H1 (cell line): ENCODE measurements around the gene GNAO1. TPM values are rescaled to one million over a fixed set of nuclear protein-coding genes. Genes with fewer than 3 reads are reported as not detected.

Experiments
- RBBP5 ChIP-seq: IDR thresholded peaks from 2 replicates; pipeline ENCODE4 v1.7.1; 2012; ENCODE audit warnings: low read depth, mild to moderate bottlenecking, inconsistent platforms, low read length, moderate library complexity, borderline replicate concordance
- RNF2 ChIP-seq: fragments of 200-900, 300-1000 bp; sonication (generic); IDR thresholded peaks from 2 replicates; pipeline ENCODE4 v1.7.1; 2016; ENCODE audit warnings: borderline replicate concordance, low read depth, mild to moderate bottlenecking, antibody characterized with exemption, low read length; ENCODE audit not compliant: poor library complexity, severe bottlenecking; ENCODE audit errors: missing control alignments
- TAF1 ChIP-seq: IDR thresholded peaks from 2 replicates; pipeline ENCODE4 v1.6.1; 2011; ENCODE audit warnings: mild to moderate bottlenecking, low read depth, low read length
- polyA plus RNA-seq, 7 experiments: library from polyadenylated mRNA; depleted of rRNA in 3 of 7; stranded (reverse) in 5 of 7; unstranded in 2 of 7; fragments of >200 nt in 5 of 7; fragments of 200-250 nt in 2 of 7; gene quantifications; 1 replicate in 5 of 7; 2 replicates in 1 of 7; 4 replicates in 1 of 7; pipeline versions ENCODE4 v1.2.1 to v1.2.3, GENCODE V29; 2011 to 2013; ENCODE audit warnings: missing spikeins in 2 of 7, mixed read lengths in 2 of 7
- total RNA-seq: library from RNA; stranded (reverse); fragmentation: NEBNext Ultra II Directional; extraction: Animal tissue kit (Norgen Biotek cat#: 25700); gene quantifications from 2 replicates; pipeline ENCODE4 v1.2.1, GENCODE V29; 2021
- TF ChIP-seq, protein P1 (sequence below): IDR thresholded peaks from 2 replicates; pipeline ENCODE4 v1.6.1; 2012; ENCODE audit warnings: inconsistent platforms

The GNAO1 gene
- total and polyA plus RNA-seq, 2 of the 8 experiments (the other 6 are each of a cell fraction or from before 2014, with no cell fraction given) = 6.7 to 34.4 TPM

GRCh38 chr16:56262148-56262547 lies 70.9 kb downstream of the GNAO1 start (continued):
- TF ChIP-seq RNF2 (no peak), TAF1 (no peak), RBBP5 (no peak)
- TF ChIP-seq, protein P1, sequence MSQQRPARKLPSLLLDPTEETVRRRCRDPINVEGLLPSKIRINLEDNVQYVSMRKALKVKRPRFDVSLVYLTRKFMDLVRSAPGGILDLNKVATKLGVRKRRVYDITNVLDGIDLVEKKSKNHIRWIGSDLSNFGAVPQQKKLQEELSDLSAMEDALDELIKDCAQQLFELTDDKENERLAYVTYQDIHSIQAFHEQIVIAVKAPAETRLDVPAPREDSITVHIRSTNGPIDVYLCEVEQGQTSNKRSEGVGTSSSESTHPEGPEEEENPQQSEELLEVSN = no peak
